A673 (cell line): Measurements from ENCODE around the gene MEGF11. TPM values are rescaled to one million over a fixed set of nuclear protein-coding genes. Genes with fewer than 3 reads are reported as not detected.

Experiments
- BruUV-seq: library from RNA; stranded (reverse); fragments of 400-500 nt; replicated peaks from 2 replicates; lab custom pipeline; 2021; lab: Mats Ljungman, UMichigan
- CTCF ChIA-PET: fragments of 300-600 bp; sonication (Branson Sonifier 250); formaldehyde crosslinking; loops from one replicate; lab custom pipeline; 2022; ENCODE audit warnings: antibody characterized with exemption; lab: Charles Lee
- POLR2A ChIA-PET: fragments of 300-600 bp; sonication (Branson Sonifier 250); formaldehyde crosslinking; loops from one replicate; lab custom pipeline; 2022; ENCODE audit warnings: antibody characterized with exemption; ENCODE audit not compliant: low non-redundant PET; lab: Charles Lee
- DNase-seq: peaks from one replicate; pipeline ENCODE4 v3.0.0-alpha.2; 2015; ENCODE audit warnings: low spot score
- H3K27ac ChIP-seq: fragments of 200-600 bp; sonication (generic); 2 replicates; pipeline ENCODE4 v1.5.1; 2016; ENCODE audit warnings: mixed run types, low read depth, mild to moderate bottlenecking, mixed read lengths, antibody characterized with exemption, low read length; ENCODE audit not compliant: poor library complexity, severe bottlenecking
- H3K27me3 ChIP-seq: fragments of 200-600 bp; sonication (generic); replicated peaks from 2 replicates; pipeline ENCODE4 v1.6.1; 2017; ENCODE audit warnings: mixed run types, low read depth, mild to moderate bottlenecking, mixed read lengths, antibody characterized with exemption, low read length; ENCODE audit not compliant: insufficient read depth, poor library complexity
- H3K36me3 ChIP-seq: fragments of 200-600 bp; sonication (generic); 2 replicates; pipeline ENCODE4 v1.6.1; 2016; ENCODE audit warnings: mixed run types, mild to moderate bottlenecking, mixed read lengths, antibody characterized with exemption, low read length; ENCODE audit not compliant: insufficient read depth, poor library complexity, severe bottlenecking
- H3K4me1 ChIP-seq: fragments of 200-600 bp; sonication (generic); 2 replicates; pipeline ENCODE4 v1.6.1; 2017; ENCODE audit warnings: mixed run types, mild to moderate bottlenecking, mixed read lengths, antibody characterized with exemption, low read length; ENCODE audit not compliant: insufficient read depth, poor library complexity, severe bottlenecking
- H3K4me3 ChIP-seq: fragments of 200-600 bp; sonication (generic); 2 replicates; pipeline ENCODE4 v1.5.1; 2016; ENCODE audit warnings: low read depth, mixed run types, mild to moderate bottlenecking, mixed read lengths, low read length; ENCODE audit not compliant: poor library complexity, severe bottlenecking
- H3K9me3 ChIP-seq: fragments of 200-600 bp; sonication (generic); 2 replicates; pipeline ENCODE4 v1.6.1; 2016; ENCODE audit warnings: mixed run types, low read depth, mild to moderate bottlenecking, mixed read lengths, antibody characterized with exemption, low read length; ENCODE audit not compliant: poor library complexity, severe bottlenecking
- EZH2 ChIP-seq: fragments of 200-600 bp; sonication (generic); IDR thresholded peaks from 2 replicates; pipeline ENCODE4 v1.6.1; 2017; ENCODE audit warnings: borderline replicate concordance, low read depth, mild to moderate bottlenecking, mixed read lengths, antibody characterized with exemption, low read length; ENCODE audit not compliant: poor library complexity, severe bottlenecking
- intact Hi-C: fragments of 100-400 bp; cut with micrococcal nuclease; formaldehyde crosslinking; loops from one replicate; pipeline ENCODE4 v1.10.0; 2022; ENCODE audit not compliant: unreplicated experiment
- total RNA-seq: library from RNA; stranded (reverse); gene quantifications from 2 replicates; pipeline ENCODE4 v1.2.3, GENCODE V29; 2021
- TF ChIP-seq, protein P1 (sequence below): fragments of 300-800, 200-600 bp; sonication (generic); conservative IDR thresholded peaks from 2 replicates; pipeline ENCODE4 v1.5.1; 2017; ENCODE audit warnings: low read depth, mild to moderate bottlenecking, antibody characterized with exemption, low read length, moderate library complexity, mixed read lengths

Gene MEGF11
- total RNA-seq, 1 experiment from 2014 or later: 0.43 TPM

DNA sequence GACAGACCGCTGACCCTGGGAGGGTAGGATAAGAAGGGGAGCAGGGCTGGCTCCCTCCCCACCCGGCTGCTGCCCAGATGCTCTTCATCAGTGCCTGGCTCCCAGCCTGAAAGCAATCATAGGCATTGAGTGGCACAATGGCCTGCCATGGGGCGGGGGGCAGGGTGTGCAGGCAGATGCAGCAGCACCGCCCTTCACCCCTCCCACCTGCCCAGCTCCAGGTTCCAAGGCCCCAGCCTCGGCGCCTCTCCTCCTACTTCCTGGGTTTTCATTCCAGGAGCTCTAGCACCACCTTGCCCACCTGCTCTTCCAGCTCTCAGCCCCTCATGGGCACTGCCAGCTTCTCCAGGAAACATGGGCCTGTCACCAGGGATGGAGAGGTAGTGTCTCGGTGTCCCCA is 101.7 kb downstream of the MEGF11 start:
- POLR2A ChIA-PET: no interaction called here
- H3K4me1 ChIP-seq: no peaks in the 10 kb centered on the region
- no peaks in the 10 kb centered on the region for H3K36me3 ChIP-seq
- TF ChIP-seq EZH2: no peak
- TF ChIP-seq, protein P1, sequence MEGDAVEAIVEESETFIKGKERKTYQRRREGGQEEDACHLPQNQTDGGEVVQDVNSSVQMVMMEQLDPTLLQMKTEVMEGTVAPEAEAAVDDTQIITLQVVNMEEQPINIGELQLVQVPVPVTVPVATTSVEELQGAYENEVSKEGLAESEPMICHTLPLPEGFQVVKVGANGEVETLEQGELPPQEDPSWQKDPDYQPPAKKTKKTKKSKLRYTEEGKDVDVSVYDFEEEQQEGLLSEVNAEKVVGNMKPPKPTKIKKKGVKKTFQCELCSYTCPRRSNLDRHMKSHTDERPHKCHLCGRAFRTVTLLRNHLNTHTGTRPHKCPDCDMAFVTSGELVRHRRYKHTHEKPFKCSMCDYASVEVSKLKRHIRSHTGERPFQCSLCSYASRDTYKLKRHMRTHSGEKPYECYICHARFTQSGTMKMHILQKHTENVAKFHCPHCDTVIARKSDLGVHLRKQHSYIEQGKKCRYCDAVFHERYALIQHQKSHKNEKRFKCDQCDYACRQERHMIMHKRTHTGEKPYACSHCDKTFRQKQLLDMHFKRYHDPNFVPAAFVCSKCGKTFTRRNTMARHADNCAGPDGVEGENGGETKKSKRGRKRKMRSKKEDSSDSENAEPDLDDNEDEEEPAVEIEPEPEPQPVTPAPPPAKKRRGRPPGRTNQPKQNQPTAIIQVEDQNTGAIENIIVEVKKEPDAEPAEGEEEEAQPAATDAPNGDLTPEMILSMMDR: peak; percentile 39; the same call in 1 of the 2 replicates
- no peaks in the 10 kb centered on the region for H3K9me3 ChIP-seq
- no peak for DNase-seq
- no peak overlapping the region for H3K27ac ChIP-seq
- CTCF ChIA-PET: interaction anchor here (1.0 kb wide), 1 partner anchor 20 kb away, joined by 3 read pairs; no protein-coding TSS in a partner anchor
- BruUV-seq: no TSS peak
- intact Hi-C loops: no loop called here
- H3K27me3 ChIP-seq: peaks cover 64% of the 10 kb centered on the region
- no peak overlapping the region for H3K4me3 ChIP-seq

DNA sequence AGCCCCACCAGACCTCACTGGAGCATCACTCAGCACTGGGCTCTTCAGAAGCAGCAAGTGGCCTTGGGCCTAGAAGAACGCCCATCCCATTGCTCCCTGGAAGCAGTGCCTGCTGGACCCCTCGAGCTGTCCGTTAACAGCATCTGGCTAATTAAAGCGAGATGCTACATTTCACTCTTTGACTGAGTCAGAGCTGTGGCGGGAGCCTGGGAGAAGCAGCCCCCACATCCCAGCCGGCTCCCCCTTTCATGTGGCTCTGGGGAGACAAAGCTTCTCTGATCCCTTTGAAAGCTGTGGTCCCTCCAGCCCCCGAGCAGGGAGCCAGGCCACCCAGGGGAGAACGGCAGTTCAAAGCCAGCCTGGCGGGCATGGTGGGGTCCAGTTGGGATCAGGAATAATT is 103.7 kb downstream of the MEGF11 start:
- TF ChIP-seq, protein P1: no peak
- no peak for TF ChIP-seq EZH2
- no peaks in the 10 kb centered on the region for H3K9me3 ChIP-seq
- ChIA-PET POLR2A (no interaction called here), CTCF (no interaction called here)
- no peaks in the 10 kb centered on the region for H3K4me1 ChIP-seq
- intact Hi-C loops: no loop called here
- no TSS peak for BruUV-seq
- H3K4me3 ChIP-seq: no peak overlapping the region
- DNase-seq: no peak
- peaks cover 49% of the 10 kb centered on the region for H3K27me3 ChIP-seq
- no peaks in the 10 kb centered on the region for H3K36me3 ChIP-seq
- no peak overlapping the region for H3K27ac ChIP-seq

DNA sequence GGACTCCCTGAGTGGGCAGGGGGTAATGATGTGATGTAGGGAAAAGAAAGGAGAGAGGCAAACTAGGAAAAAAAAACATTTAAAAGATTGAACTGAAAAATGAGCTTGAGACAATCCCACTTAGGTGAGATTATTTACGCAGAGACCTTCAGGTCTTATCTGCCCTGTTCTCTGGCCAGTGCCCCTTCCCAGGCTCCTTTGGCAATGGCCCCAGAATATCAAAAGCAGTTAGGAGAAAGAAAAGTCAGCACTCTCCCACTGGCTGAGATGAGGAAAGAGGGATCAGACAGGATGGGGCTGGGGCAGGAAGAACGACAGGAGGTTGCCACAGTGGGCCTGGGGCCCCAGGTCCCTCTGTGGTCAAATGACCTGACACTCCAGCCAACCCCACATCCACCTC is 105.4 kb downstream of the MEGF11 start:
- H3K4me1 ChIP-seq: no peaks in the 10 kb centered on the region
- no peak for DNase-seq
- no peaks in the 10 kb centered on the region for H3K9me3 ChIP-seq
- H3K27ac ChIP-seq: no peak overlapping the region
- no peaks in the 10 kb centered on the region for H3K36me3 ChIP-seq
- ChIA-PET POLR2A (interaction anchor here (0.7 kb wide), 1 partner anchor 368 kb away, joined by 3 read pairs; no protein-coding TSS in a partner anchor), CTCF (no interaction called here)
- H3K27me3 ChIP-seq: peaks cover 33% of the 10 kb centered on the region
- no peak for TF ChIP-seq EZH2
- TF ChIP-seq, protein P1: no peak
- intact Hi-C loops: no loop called here
- no TSS peak for BruUV-seq
- no peak overlapping the region for H3K4me3 ChIP-seq
